ENCODE results near the gene GRM8. TPM values are rescaled to one million over a fixed set of nuclear protein-coding genes. Genes with fewer than 3 reads are reported as not detected.

GRM8 gene
- total and polyA plus RNA-seq, 10 of the 15 experiments (the other 5 are each of a cell fraction or from before 2014, with no cell fraction given), result 0.33 to 7.1 (median 0.45) TPM; not detected in 2

GRCh38 chr7:126659124-126659523 lies 593.6 kb downstream of the GRM8 start (continued):
- no peak for TF ChIP-seq SMAD1 (IDR thresholded peaks at IDR 0.05; ENCODE audit: low read depth, partially characterized antibody)
- TF ChIP-seq SIX5 (IDR thresholded peaks at IDR 0.05; ENCODE audit: low read depth, low read length, severe bottlenecking), result no peak
- TF ChIP-seq SMARCA5 (IDR thresholded peaks at IDR 0.05), result no peak
- no peak for TF ChIP-seq PRDM15 (CRISPR knock-in tag; IDR thresholded peaks at IDR 0.05)
- peak; percentile 92 for TF ChIP-seq DPF2 (IDR thresholded peaks at IDR 0.05)
- no peak for TF ChIP-seq KAT2A (conservative IDR thresholded peaks at IDR 0.05; ENCODE audit: control insufficient read depth, low read depth, low read length)
- TF ChIP-seq SIN3A (IDR thresholded peaks at IDR 0.05; ENCODE audit: low read depth, low read length), result no peak
- TF ChIP-seq USF1 (IDR thresholded peaks at IDR 0.05; ENCODE audit: borderline replicate concordance, extremely low read length, insufficient read depth, low read depth, low read length), result no peak
- no peak for TF ChIP-seq NFYB (IDR thresholded peaks at IDR 0.05; ENCODE audit: insufficient read depth, low read depth, low read length)
- TF ChIP-seq FOS (IDR thresholded peaks at IDR 0.05; ENCODE audit: borderline replicate concordance, extremely low read depth, insufficient read length), result no peak
- no peak for TF ChIP-seq ZBTB33 (IDR thresholded peaks at IDR 0.05)
- peak; percentile 83; the same call in 1 of the 2 replicates for TF ChIP-seq RBBP5 (conservative IDR thresholded peaks at IDR 0.05)
- no peak for TF ChIP-seq USF2 (IDR thresholded peaks at IDR 0.05; ENCODE audit: borderline replicate concordance, low read depth, low read length)
- no peak for TF ChIP-seq SREBF2 (IDR thresholded peaks at IDR 0.05; ENCODE audit: low read length)
- TF ChIP-seq ASH2L (IDR thresholded peaks at IDR 0.05; ENCODE audit: borderline replicate concordance, low read depth), result peak; percentile 93; the same call in 1 of the 2 replicates
- no peak for TF ChIP-seq ZNF687 (IDR thresholded peaks at IDR 0.05)
- no peak for TF ChIP-seq EGR1 (IDR thresholded peaks at IDR 0.05; ENCODE audit: borderline replicate concordance in 1 of 2, low read depth in 2 of 2, low read length in 2 of 2)
- peak; percentile 83 for TF ChIP-seq ZNF24 (IDR thresholded peaks at IDR 0.05)
- no peak for TF ChIP-seq POU2F2 (IDR thresholded peaks at IDR 0.05; ENCODE audit: borderline replicate concordance, low read depth, low read length)

Data from GM12878 (cell line).